Left ventricle myocardium inferior (tissue), 1 donor: Measurements from ENCODE around the gene HES6. TPM values are rescaled to one million over a fixed set of nuclear protein-coding genes. Genes with fewer than 3 reads are reported as not detected.

Experiments used
- DNase-seq: peaks from one replicate; pipeline ENCODE4 v3.0.0-alpha.2; 2020
- H3K27ac ChIP-seq: fragments of 200-600 bp; replicated peaks from 2 replicates; pipeline ENCODE4 v1.8.0; 2021
- H3K27me3 ChIP-seq: fragments of 200-600 bp; 2 replicates; pipeline ENCODE4 v1.8.0; 2021; ENCODE audit warnings: low read depth
- H3K36me3 ChIP-seq: fragments of 200-600 bp; 2 replicates; pipeline ENCODE4 v1.8.0; 2021
- H3K4me1 ChIP-seq: fragments of 200-600 bp; 2 replicates; pipeline ENCODE4 v1.8.0; 2021
- H3K4me3 ChIP-seq: fragments of 200-600 bp; 2 replicates; pipeline ENCODE4 v1.8.0; 2021; ENCODE audit warnings: mild to moderate bottlenecking, moderate library complexity
- H3K9me3 ChIP-seq: fragments of 200-600 bp; replicated peaks from 2 replicates; pipeline ENCODE4 v1.8.0; 2021
- intact Hi-C: fragments of 100-400 bp; cut with micrococcal nuclease; formaldehyde crosslinking; loops from one replicate; pipeline ENCODE4 v1.11.0; 2022
- total RNA-seq: library from RNA; stranded (reverse); fragmentation: NEBNext Ultra II Directional; extraction: Animal tissue kit (Norgen Biotek cat#: 25700); gene quantifications from one replicate; pipeline ENCODE4 v1.2.1, GENCODE V29; 2021
- TF ChIP-seq, protein P1 (sequence below): fragments of 200-600 bp; IDR thresholded peaks from 2 replicates; pipeline ENCODE4 v1.8.0; 2021; ENCODE audit warnings: antibody characterized with exemption, mild to moderate bottlenecking, borderline replicate concordance
- donor health status: DM: no; HTN: yes; CAD: no; lungs with severe emphysema.

The HES6 gene
- total RNA-seq, 1 donor from 2014 or later: 2.7 TPM

DNA sequence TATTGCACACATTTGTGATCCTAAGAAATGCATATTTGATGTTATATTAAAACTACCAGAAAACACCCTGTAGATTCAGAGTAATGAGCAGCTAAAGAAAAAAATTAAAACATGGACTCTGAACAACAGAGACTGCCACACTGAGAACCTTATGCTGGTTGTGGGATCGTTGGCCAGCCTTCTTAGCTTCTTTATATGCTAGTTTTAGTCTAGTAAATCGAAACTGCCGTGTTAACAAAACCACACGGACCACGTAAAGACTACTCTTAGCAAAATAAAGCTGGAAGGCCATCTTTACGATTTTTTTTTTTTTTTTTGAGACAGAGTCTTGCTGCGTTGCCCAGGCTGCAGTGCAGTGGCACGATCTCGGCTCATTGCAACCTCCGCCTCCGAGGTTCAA is 25.8 kb upstream of the HES6 start:
- peaks cover 36% of the 10 kb centered on the region for H3K36me3 ChIP-seq

DNA sequence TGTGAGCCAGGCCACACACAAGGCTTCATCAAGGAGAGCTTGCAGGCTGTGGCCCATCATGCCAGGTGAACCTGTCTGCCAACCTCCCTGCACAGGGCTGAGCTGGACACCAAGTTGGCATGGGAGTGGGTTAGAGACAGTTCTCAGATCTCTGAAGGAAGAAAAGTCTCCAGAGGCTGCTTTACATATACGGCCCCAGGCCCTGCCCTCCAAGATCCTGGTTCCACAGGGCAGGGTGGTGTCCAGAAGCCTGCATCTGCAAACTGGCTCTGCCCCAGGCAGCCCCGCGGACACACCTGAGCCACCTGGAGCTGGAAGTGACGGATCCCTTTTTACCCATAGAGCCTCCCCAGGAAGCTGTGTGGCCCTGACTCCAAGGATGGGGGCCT is 24.2 kb upstream of the HES6 start:
- peak overlapping the region; percentile 69 for H3K27ac ChIP-seq
- no peak overlapping the region for H3K4me3 ChIP-seq
- intact Hi-C loops: no loop called here
- no peaks in the 10 kb centered on the region for H3K9me3 ChIP-seq
- H3K27me3 ChIP-seq: no peaks in the 10 kb centered on the region
- DNase-seq: no peak
- H3K4me1 ChIP-seq: peaks cover 43% of the 10 kb centered on the region
- TF ChIP-seq, protein P1, sequence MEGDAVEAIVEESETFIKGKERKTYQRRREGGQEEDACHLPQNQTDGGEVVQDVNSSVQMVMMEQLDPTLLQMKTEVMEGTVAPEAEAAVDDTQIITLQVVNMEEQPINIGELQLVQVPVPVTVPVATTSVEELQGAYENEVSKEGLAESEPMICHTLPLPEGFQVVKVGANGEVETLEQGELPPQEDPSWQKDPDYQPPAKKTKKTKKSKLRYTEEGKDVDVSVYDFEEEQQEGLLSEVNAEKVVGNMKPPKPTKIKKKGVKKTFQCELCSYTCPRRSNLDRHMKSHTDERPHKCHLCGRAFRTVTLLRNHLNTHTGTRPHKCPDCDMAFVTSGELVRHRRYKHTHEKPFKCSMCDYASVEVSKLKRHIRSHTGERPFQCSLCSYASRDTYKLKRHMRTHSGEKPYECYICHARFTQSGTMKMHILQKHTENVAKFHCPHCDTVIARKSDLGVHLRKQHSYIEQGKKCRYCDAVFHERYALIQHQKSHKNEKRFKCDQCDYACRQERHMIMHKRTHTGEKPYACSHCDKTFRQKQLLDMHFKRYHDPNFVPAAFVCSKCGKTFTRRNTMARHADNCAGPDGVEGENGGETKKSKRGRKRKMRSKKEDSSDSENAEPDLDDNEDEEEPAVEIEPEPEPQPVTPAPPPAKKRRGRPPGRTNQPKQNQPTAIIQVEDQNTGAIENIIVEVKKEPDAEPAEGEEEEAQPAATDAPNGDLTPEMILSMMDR: no peak
- H3K36me3 ChIP-seq: peaks cover 36% of the 10 kb centered on the region

More for the DNA sequence above, 25.8 kb upstream of the HES6 start:
- Histone ChIP-seq H3K27me3 (no peaks in the 10 kb centered on the region), H3K4me1 (peaks cover 40% of the 10 kb centered on the region), H3K4me3 (no peak overlapping the region), H3K27ac (no peak overlapping the region), H3K9me3 (no peaks in the 10 kb centered on the region)
- intact Hi-C loops: no loop called here
- TF ChIP-seq, protein P1: no peak
- no peak for DNase-seq

DNA sequence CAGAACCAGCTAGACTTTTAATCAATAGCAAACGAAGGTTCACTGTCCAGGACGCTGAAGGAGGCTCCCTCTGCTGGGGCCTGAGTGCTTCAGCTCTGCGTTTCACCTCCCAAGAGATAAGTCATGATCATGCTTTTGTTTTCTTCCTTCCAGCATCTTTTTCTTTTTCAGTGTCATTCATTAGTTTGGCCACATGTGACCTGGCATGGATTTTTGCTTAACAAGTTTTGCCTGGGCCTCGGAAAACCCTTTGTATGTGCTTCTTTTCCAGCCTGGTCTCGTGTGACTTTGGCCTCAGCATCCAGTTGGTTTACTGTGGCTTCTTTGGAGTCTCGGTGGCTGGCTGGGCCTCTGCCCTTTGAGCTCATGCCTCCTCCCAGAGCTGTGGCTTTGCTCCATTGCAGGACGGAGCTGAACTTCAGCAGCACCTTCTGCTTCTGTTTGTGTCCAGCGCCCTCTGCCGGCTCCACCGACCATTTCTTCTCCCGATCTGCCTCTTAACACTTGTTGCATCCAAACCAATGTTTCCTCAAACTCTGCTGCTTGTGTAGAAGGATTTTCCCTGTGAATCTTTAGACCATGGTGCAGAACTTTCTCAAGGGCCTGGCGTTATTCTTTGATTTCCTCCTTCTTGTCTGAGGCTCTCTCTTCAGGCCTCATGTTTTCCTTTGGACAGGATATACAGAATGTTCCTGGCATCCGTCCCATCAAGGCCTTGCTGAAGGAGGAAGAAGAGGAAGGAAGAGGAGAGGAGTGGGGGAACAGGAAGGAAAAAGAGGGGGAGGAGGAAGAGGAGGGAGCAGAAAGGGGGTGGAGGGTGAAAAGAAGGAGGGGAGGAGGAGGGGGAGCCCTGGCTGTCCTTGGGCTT is 23.6 kb upstream of the HES6 start:
- H3K9me3 ChIP-seq: no peaks in the 10 kb centered on the region
- H3K27me3 ChIP-seq: no peaks in the 10 kb centered on the region
- intact Hi-C loops: no loop called here
- H3K36me3 ChIP-seq: peaks cover 37% of the 10 kb centered on the region
- peaks cover 43% of the 10 kb centered on the region for H3K4me1 ChIP-seq
- H3K4me3 ChIP-seq: no peak overlapping the region
- DNase-seq: peak; percentile 93
- peak overlapping the region; percentile 69 for H3K27ac ChIP-seq
- TF ChIP-seq, protein P1: peak; percentile 85

DNA sequence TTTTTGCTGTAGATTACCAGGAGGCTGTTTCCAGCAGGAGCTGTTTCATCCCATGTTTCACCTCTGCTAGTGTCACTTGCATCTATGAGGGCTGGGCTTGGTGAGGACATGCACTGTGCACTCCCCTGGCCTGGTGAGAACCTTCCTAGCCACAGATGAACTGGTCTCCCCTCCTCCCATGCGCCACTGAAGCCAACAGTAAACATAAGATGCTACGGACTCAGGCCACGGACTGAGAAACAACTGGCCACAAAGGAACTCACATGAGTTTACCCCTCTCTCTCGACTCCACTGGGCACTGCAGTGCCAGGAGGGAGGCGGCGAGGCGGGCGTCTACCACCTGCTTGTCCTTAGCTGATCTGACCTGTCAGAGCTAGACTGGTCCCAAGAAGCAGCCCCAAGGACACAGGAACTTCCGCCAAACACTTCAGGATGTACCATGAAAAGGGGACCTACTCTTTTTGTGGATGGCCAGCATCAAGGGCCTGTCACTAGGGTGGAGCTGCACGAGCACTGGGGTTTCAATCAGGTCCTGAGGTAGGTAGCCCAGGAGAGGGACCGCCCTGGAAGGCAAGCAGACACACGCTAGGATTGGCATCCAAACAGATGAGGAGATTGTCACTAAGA is 22.8 kb upstream of the HES6 start:
- Histone ChIP-seq H3K27ac (peak overlapping the region; percentile 69), H3K9me3 (no peaks in the 10 kb centered on the region), H3K4me1 (peaks cover 43% of the 10 kb centered on the region), H3K27me3 (no peaks in the 10 kb centered on the region), H3K4me3 (no peak overlapping the region), H3K36me3 (peaks cover 37% of the 10 kb centered on the region)
- no peak for DNase-seq
- intact Hi-C loops: no loop called here
- TF ChIP-seq, protein P1: no peak

DNA sequence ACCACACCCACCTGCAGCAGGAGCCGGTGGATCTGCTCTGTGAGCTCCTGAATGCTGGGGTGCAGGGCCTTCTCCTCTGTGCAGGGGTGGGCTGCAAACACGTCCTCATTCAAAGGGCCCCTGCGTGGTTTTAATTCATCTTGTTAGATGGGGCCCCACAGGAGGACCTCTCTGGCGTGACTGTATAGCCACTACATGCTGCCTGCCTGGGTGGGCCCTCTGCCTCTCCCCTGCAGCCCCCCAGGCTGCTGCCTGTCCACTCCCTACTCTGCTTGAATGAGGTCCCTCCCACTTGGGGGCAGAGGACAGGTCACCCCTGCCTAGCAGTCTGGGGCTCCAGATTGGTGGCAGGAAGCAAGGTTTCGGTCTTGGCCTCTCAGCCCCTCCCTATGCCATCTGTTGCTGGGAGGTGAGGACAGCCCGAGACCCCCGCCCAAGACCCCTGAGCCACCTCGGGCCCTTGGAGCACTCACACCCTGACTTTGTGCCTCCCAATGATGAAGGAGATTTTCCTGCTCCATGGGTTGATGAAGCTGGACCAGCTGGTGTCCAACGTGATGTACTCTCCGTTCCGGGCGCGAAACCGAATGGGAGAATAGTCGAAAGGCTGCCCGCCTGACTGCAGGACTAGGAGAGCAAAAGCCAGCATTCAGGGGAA is 22.0 kb upstream of the HES6 start:
- TF ChIP-seq, protein P1: no peak
- no peak for DNase-seq
- H3K9me3 ChIP-seq: no peaks in the 10 kb centered on the region
- no peak overlapping the region for H3K4me3 ChIP-seq
- H3K27me3 ChIP-seq: no peaks in the 10 kb centered on the region
- peaks cover 40% of the 10 kb centered on the region for H3K36me3 ChIP-seq
- no peak overlapping the region for H3K27ac ChIP-seq
- intact Hi-C loops: no loop called here
- peaks cover 44% of the 10 kb centered on the region for H3K4me1 ChIP-seq
